ENCODE data around the gene LYPD6B. TPM values are rescaled to one million over a fixed set of nuclear protein-coding genes. Genes with fewer than 3 reads are reported as not detected.

Gene LYPD6B
- total and polyA plus RNA-seq, 2 experiments from 2014 or later, result 1.7 to 3.6 TPM

DNA sequence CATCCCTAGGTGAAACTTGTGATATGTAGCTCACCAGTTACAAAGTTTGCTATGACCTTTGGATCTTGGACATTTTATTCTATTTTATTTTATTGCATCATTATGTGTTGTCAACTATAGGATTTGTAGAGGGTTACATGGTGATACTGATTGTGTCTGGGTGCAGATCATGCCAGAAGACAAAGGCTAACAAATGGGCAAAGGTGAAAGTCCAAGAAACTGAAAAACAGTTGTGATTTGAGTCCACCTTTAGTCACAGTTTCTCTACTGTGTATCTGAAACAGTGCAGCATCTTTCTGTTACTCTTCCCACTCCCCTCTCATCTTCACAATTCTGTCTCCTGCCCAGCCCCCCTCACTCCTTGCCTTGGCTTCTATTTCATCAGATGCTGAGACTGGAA lies 180.0 kb downstream of the LYPD6B start:
- no peak overlapping the region for H3K4me2 ChIP-seq
- Mint-ChIP-seq H3K27me3 (ENCODE audit: insufficient read depth, low read depth, poor library complexity) (peaks cover 2% of the 10 kb centered on the region), H3K4me3 (no peak overlapping the region), H3K36me3 (ENCODE audit: low read depth) (no peaks in the 10 kb centered on the region), H3K9me3 (no peaks in the 10 kb centered on the region), H3K4me1 (peaks cover 39% of the 10 kb centered on the region), H3K27ac (no peak overlapping the region)
- H2AFZ ChIP-seq, result no peak overlapping the region
- no peaks in the 10 kb centered on the region for H3K79me2 ChIP-seq (replicated peaks; ENCODE audit: insufficient read depth)
- H3K27ac ChIP-seq (ENCODE audit: low read depth), result no peak overlapping the region
- no peak overlapping the region for H3K4me3 ChIP-seq
- H3K27me3 ChIP-seq (ENCODE audit: insufficient read depth), result no peaks in the 10 kb centered on the region
- no peaks in the 10 kb centered on the region for H3F3A ChIP-seq (replicated peaks; ENCODE audit: low read depth)
- H3K36me3 ChIP-seq (ENCODE audit: insufficient read depth), result no peaks in the 10 kb centered on the region
- peaks cover 8% of the 10 kb centered on the region; the same call in 1 of the 2 replicates for H3K4me1 ChIP-seq (ENCODE audit: insufficient read depth)
- DNase-seq (ENCODE audit: low spot score) (no peak), ATAC-seq (no peak)
- TF ChIP-seq STAT1 (IDR thresholded peaks at IDR 0.05; ENCODE audit: unreplicated experiment) (no peak), ETS1 (IDR thresholded peaks at IDR 0.05) (no peak), CREB1 (CRISPR knock-in tag; IDR thresholded peaks at IDR 0.05; ENCODE audit: low read depth) (no peak), NANOG (IDR thresholded peaks at IDR 0.05; ENCODE audit: borderline replicate concordance) (no peak), JUNB (IDR thresholded peaks at IDR 0.05; ENCODE audit: unreplicated experiment) (no peak), ZNF462 (CRISPR knock-in tag; IDR thresholded peaks at IDR 0.05) (no peak), CTCF (conservative IDR thresholded peaks at IDR 0.05; ENCODE audit: low read depth in 2 of 2) (no peak), ZNF114 (CRISPR knock-in tag; IDR thresholded peaks at IDR 0.05) (no peak), EZH2 (IDR thresholded peaks at IDR 0.05; ENCODE audit: low read depth, unreplicated experiment) (no peak), EZH2phosphoT487 (IDR thresholded peaks at IDR 0.05; ENCODE audit: unreplicated experiment) (no peak), ZNF331 (CRISPR knock-in tag; IDR thresholded peaks at IDR 0.05; ENCODE audit: low read depth) (no peak), POLR2AphosphoS5 (IDR thresholded peaks at IDR 0.05; ENCODE audit: low read depth) (no peak), REST (IDR thresholded peaks at IDR 0.05; ENCODE audit: unreplicated experiment) (no peak)
- no peaks in the 10 kb centered on the region for H4K20me1 ChIP-seq (replicated peaks; ENCODE audit: insufficient read depth)
- no peaks in the 10 kb centered on the region for H3K9me2 ChIP-seq (ENCODE audit: insufficient read depth)
